SK-N-SH (cell line): ENCODE results near the gene TSPAN4. TPM values are rescaled to one million over a fixed set of nuclear protein-coding genes. Genes with fewer than 3 reads are reported as not detected.

ENCODE experiments used
- CTCF ChIA-PET: fragments of 300-600, 350-600 bp; formaldehyde crosslinking; extraction: SDS; loops from one replicate; lab custom pipeline; 2021; lab: Yijun Ruan, JAX
- POLR2A ChIA-PET: fragments of 350-600 bp; sonication (Branson Sonifier 250); formaldehyde crosslinking; extraction: SDS; loops from one replicate; lab custom pipeline; 2020; ENCODE audit warnings: antibody characterized with exemption, inconsistent platforms; lab: Yijun Ruan, JAX
- DNase-seq: peaks from one replicate; pipeline ENCODE4 v3.0.0; 2012
- H2AFZ ChIP-seq: fragments of 200-600 bp; sonication (generic); 2 replicates; pipeline ENCODE4 v1.8.1; 2016; ENCODE audit warnings: antibody characterized with exemption, mild to moderate bottlenecking, low read depth
- H3F3A ChIP-seq: fragments of 200-600 bp; sonication (generic); replicated peaks from 2 replicates; pipeline ENCODE3; 2016; ENCODE audit warnings: antibody characterized with exemption, mild to moderate bottlenecking; ENCODE audit not compliant: insufficient read depth
- H3K27ac ChIP-seq, 2 experiments: fragments of 200-500 bp in 1 of 2; fragments of 200-600 bp in 1 of 2; sonication (Bioruptor generic) in 1 of 2; sonication (generic), shearing (Covaris generic) in 1 of 2; 2 replicates each; pipeline versions ENCODE4 v1.5.1 to v1.6.1; 2014 to 2016; ENCODE audit warnings: low read depth in 2 of 2, inconsistent platforms in 1 of 2, low read length in 1 of 2, mild to moderate bottlenecking in 1 of 2, mixed read lengths in 1 of 2
- H3K27me3 ChIP-seq: fragments of 200-600 bp; sonication (generic), shearing (Covaris generic); 2 replicates; pipeline ENCODE4 v1.6.1; 2016; ENCODE audit warnings: mixed run types; ENCODE audit not compliant: insufficient read depth
- H3K36me3 ChIP-seq, 2 experiments: fragments of 200-500 bp in 1 of 2; fragments of 200-600 bp in 1 of 2; sonication (Bioruptor generic) in 1 of 2; sonication (generic) in 1 of 2; replicated peaks in 1 of 2; 2 replicates each; pipeline versions ENCODE3 to v1.5.1; 2014 to 2016; ENCODE audit warnings: low read length in 1 of 2, mild to moderate bottlenecking in 1 of 2; ENCODE audit not compliant: insufficient read depth in 2 of 2, control insufficient read depth in 1 of 2
- H3K4me1 ChIP-seq, 2 experiments: fragments of 200-500 bp in 1 of 2; fragments of 200-600 bp in 1 of 2; sonication (Bioruptor generic) in 1 of 2; sonication (generic), shearing (Covaris generic) in 1 of 2; 2 replicates each; pipeline versions ENCODE4 v1.5.1 to v1.6.1; 2014 to 2016; ENCODE audit warnings: low read depth in 1 of 2, low read length in 1 of 2, mixed run types in 1 of 2; ENCODE audit not compliant: insufficient read depth in 2 of 2, control insufficient read depth in 1 of 2
- H3K4me2 ChIP-seq: fragments of 200-600 bp; sonication (generic), shearing (Covaris generic); 2 replicates; pipeline ENCODE4 v1.6.1; 2017; ENCODE audit warnings: mixed run types
- H3K4me3 ChIP-seq, 2 experiments: fragments of 200-500 bp in 1 of 2; fragments of 200-600 bp in 1 of 2; sonication (Bioruptor generic) in 1 of 2; sonication (generic), shearing (Covaris generic) in 1 of 2; 2 replicates each; pipeline versions ENCODE4 v1.5.1 to v1.8.1; 2014 to 2016; ENCODE audit warnings: low read depth in 2 of 2, inconsistent platforms in 1 of 2, low read length in 1 of 2, mild to moderate bottlenecking in 1 of 2, mixed read lengths in 1 of 2, moderate library complexity in 1 of 2
- H3K79me2 ChIP-seq: fragments of 200-600 bp; sonication (generic); 2 replicates; pipeline ENCODE4 v1.8.1; 2017; ENCODE audit warnings: mild to moderate bottlenecking; ENCODE audit not compliant: insufficient read depth
- H3K9ac ChIP-seq: fragments of 200-600 bp; sonication (generic); 2 replicates; pipeline ENCODE4 v1.6.1; 2017; ENCODE audit warnings: mixed run types
- H3K9me2 ChIP-seq: fragments of 200-600 bp; sonication (generic); 2 replicates; pipeline ENCODE4 v1.6.1; 2017; ENCODE audit warnings: mixed run types
- H3K9me3 ChIP-seq: fragments of 200-600 bp; sonication (generic); 2 replicates; pipeline ENCODE4 v1.6.1; 2017; ENCODE audit warnings: mixed run types, mild to moderate bottlenecking, moderate library complexity
- H4K20me1 ChIP-seq: fragments of 200-600 bp; sonication (generic); 2 replicates; pipeline ENCODE4 v1.6.1; 2017; ENCODE audit warnings: mild to moderate bottlenecking, mixed run types; ENCODE audit not compliant: insufficient read depth
- ELF1 ChIP-seq: IDR thresholded peaks from 2 replicates; pipeline ENCODE4 v1.4.0; 2012
- EP300 ChIP-seq, 2 experiments: IDR thresholded peaks; 2 replicates each; pipeline versions ENCODE4 v1.4.0 to v1.6.1; 2012; ENCODE audit warnings: borderline replicate concordance in 1 of 2, low read depth in 1 of 2, low read length in 1 of 2
- FOSL2 ChIP-seq: IDR thresholded peaks from 2 replicates; pipeline ENCODE4 v1.4.0; 2012; ENCODE audit warnings: low read depth, mild to moderate bottlenecking, moderate library complexity, borderline replicate concordance
- FOXJ3 ChIP-seq: sonication (generic); formaldehyde crosslinking; IDR thresholded peaks from 2 replicates; pipeline ENCODE4 v1.5.1; 2020; ENCODE audit warnings: mild to moderate bottlenecking, missing genetic modification reagents
- FOXM1 ChIP-seq: IDR thresholded peaks from 2 replicates; pipeline ENCODE4 v1.4.0; 2012; ENCODE audit warnings: low read depth, mild to moderate bottlenecking
- GABPA ChIP-seq: IDR thresholded peaks from 2 replicates; pipeline ENCODE4 v1.4.0; 2012; ENCODE audit warnings: low read depth, mild to moderate bottlenecking
- IRF3 ChIP-seq: fragments of 150-350 bp; IDR thresholded peaks from 2 replicates; pipeline ENCODE4 v1.6.1; 2016; ENCODE audit warnings: mild to moderate bottlenecking, low read depth, low read length
- JUND ChIP-seq: IDR thresholded peaks from 2 replicates; pipeline ENCODE4 v1.4.0; 2012
- MXI1 ChIP-seq: IDR thresholded peaks from 2 replicates; pipeline ENCODE4 v1.6.1; 2012; ENCODE audit warnings: mild to moderate bottlenecking, low read depth, low read length, improper control_type of control experiment
- NFIC ChIP-seq: IDR thresholded peaks from 2 replicates; pipeline ENCODE4 v1.4.0; 2012; ENCODE audit warnings: borderline replicate concordance
- PBX3 ChIP-seq: IDR thresholded peaks from 2 replicates; pipeline ENCODE4; 2012
- POLR2AphosphoS5 ChIP-seq: IDR thresholded peaks from 2 replicates; pipeline ENCODE4 v1.6.1; 2012; ENCODE audit warnings: low read depth, low read length
- RAD21 ChIP-seq: IDR thresholded peaks from 2 replicates; pipeline ENCODE4 v1.6.1; 2012; ENCODE audit warnings: mild to moderate bottlenecking, low read length
- RCOR1 ChIP-seq: fragments of 150-350 bp; IDR thresholded peaks from 2 replicates; pipeline ENCODE4 v1.6.1; 2017; ENCODE audit warnings: antibody characterized with exemption, low read length
- RFX5 ChIP-seq: IDR thresholded peaks from 2 replicates; pipeline ENCODE4 v1.6.1; 2012; ENCODE audit warnings: mild to moderate bottlenecking, improper control_type of control experiment, low read length
- SIN3A ChIP-seq: IDR thresholded peaks from 2 replicates; pipeline ENCODE4 v1.6.1; 2012; ENCODE audit warnings: low read depth, mild to moderate bottlenecking, low read length, moderate library complexity, borderline replicate concordance
- TCF12 ChIP-seq: IDR thresholded peaks from 2 replicates; pipeline ENCODE4 v1.4.0; 2012
- TEAD4 ChIP-seq: IDR thresholded peaks from 2 replicates; pipeline ENCODE4 v1.4.0; 2012; ENCODE audit warnings: mild to moderate bottlenecking, borderline replicate concordance; ENCODE audit not compliant: insufficient read depth
- USF1 ChIP-seq: IDR thresholded peaks from 2 replicates; pipeline ENCODE4 v1.4.0; 2012; ENCODE audit warnings: low read depth, borderline replicate concordance
- YY1 ChIP-seq: IDR thresholded peaks from 2 replicates; pipeline ENCODE4 v1.4.0; 2012; ENCODE audit warnings: low read depth, mild to moderate bottlenecking
- ZBTB33 ChIP-seq: IDR thresholded peaks from 2 replicates; pipeline ENCODE4 v1.4.0; 2012; ENCODE audit warnings: low read depth, borderline replicate concordance
- WGBS: methylation state at CpG from one replicate; pipeline ENCODE4 v1.1.6; 2017; ENCODE audit warnings: low lambda C conversion rate; 5-methylcytosine and 5-hydroxymethylcytosine counted together
- polyA plus RNA-seq, 3 experiments: library from polyadenylated mRNA; depleted of rRNA; stranded (reverse); fragments of >200 nt; gene quantifications; 2 replicates each; pipeline ENCODE4 v1.2.3, GENCODE V29; 2012
- TF ChIP-seq, protein P1 (sequence below): IDR thresholded peaks from 2 replicates; pipeline ENCODE4 v1.4.0; 2012; ENCODE audit warnings: low read depth
- TF ChIP-seq, protein P2 (sequence below): IDR thresholded peaks from 2 replicates; pipeline ENCODE4 v1.6.1; 2012; ENCODE audit warnings: mild to moderate bottlenecking, low read depth, low read length, moderate library complexity

The TSPAN4 gene
- polyA plus RNA-seq, 1 of the 3 experiments (the other 2 are of a cell fraction): 226 TPM

GRCh38 chr11:843818-844692 is 1.4 kb downstream of the TSPAN4 start:
- Histone ChIP-seq H3K4me2 (peak overlapping the region; percentile 100), H3K9ac (peak overlapping the region; percentile 97), H3K27me3 (no peaks in the 10 kb centered on the region), H3K9me3 (no peaks in the 10 kb centered on the region), H4K20me1 (peaks cover 45% of the 10 kb centered on the region), H3K4me3 (peak overlapping the region; percentile 95 to 100; a peak in 3 of 4 replicates), H3K4me1 (peaks cover 31 to 42% of the 10 kb centered on the region in 2 experiments; a peak in 3 of 4 replicates), H3K27ac (peak overlapping the region; percentile 91 to 93), H3K79me2 (peaks cover 79% of the 10 kb centered on the region), H2AFZ (no peak overlapping the region), H3K36me3 (peaks cover 16 to 17% of the 10 kb centered on the region in 2 experiments), H3K9me2 (no peaks in the 10 kb centered on the region), H3F3A (peaks cover 43% of the 10 kb centered on the region)
- CTCF ChIA-PET: interaction anchor here (0.6 to 7.5 kb wide), 7 partner anchors 10 to 207 kb away, joined by 3 to 70 read pairs (median 3); no protein-coding TSS in a partner anchor
- POLR2A ChIA-PET: interaction anchor here (0.5 to 2.1 kb wide), 4 partner anchors 11 to 255 kb away, joined by 3 to 9 read pairs (median 5); partner anchors contain the start of gene CD151
- DNase-seq: no peak
- 16% methylated on average over 20 of the region's 25 CpGs for WGBS
- TF ChIP-seq ZBTB33 (no peak), JUND (peak; percentile 33; the same call in 1 of the 2 replicates), SIN3A (peak; percentile 48; the same call in 1 of the 2 replicates), FOXJ3 (CRISPR knock-in tag) (no peak), RFX5 (no peak), TEAD4 (peak; percentile 96), ELF1 (peak; percentile 48; the same call in 1 of the 2 replicates), IRF3 (no peak), FOSL2 (peak; percentile 33; the same call in 1 of the 2 replicates), MXI1 (no peak), GABPA (peak; percentile 65), POLR2AphosphoS5 (no peak; the same call in none of the 2 replicates), PBX3 (peak; percentile 34), EP300 (IDR thresholded peaks at IDR 0.05; ENCODE audit: borderline replicate concordance in 1 of 2, low read depth in 1 of 2, low read length in 1 of 2) (peak in 1 of 2 experiments; percentile 74; a peak in 1 of 4 replicates), RAD21 (no peak), YY1 (no peak), USF1 (peak; percentile 57), RCOR1 (no peak), NFIC (peak; percentile 33; the same call in 1 of the 2 replicates), TCF12 (peak; percentile 62), FOXM1 (no peak)
- TF ChIP-seq, protein P1, sequence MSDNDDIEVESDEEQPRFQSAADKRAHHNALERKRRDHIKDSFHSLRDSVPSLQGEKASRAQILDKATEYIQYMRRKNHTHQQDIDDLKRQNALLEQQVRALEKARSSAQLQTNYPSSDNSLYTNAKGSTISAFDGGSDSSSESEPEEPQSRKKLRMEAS: peak; percentile 99
- TF ChIP-seq, protein P2, sequence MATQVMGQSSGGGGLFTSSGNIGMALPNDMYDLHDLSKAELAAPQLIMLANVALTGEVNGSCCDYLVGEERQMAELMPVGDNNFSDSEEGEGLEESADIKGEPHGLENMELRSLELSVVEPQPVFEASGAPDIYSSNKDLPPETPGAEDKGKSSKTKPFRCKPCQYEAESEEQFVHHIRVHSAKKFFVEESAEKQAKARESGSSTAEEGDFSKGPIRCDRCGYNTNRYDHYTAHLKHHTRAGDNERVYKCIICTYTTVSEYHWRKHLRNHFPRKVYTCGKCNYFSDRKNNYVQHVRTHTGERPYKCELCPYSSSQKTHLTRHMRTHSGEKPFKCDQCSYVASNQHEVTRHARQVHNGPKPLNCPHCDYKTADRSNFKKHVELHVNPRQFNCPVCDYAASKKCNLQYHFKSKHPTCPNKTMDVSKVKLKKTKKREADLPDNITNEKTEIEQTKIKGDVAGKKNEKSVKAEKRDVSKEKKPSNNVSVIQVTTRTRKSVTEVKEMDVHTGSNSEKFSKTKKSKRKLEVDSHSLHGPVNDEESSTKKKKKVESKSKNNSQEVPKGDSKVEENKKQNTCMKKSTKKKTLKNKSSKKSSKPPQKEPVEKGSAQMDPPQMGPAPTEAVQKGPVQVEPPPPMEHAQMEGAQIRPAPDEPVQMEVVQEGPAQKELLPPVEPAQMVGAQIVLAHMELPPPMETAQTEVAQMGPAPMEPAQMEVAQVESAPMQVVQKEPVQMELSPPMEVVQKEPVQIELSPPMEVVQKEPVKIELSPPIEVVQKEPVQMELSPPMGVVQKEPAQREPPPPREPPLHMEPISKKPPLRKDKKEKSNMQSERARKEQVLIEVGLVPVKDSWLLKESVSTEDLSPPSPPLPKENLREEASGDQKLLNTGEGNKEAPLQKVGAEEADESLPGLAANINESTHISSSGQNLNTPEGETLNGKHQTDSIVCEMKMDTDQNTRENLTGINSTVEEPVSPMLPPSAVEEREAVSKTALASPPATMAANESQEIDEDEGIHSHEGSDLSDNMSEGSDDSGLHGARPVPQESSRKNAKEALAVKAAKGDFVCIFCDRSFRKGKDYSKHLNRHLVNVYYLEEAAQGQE: peak; percentile 84
